SU-DHL-6 (cell line): Measurements from ENCODE around the gene ADAM8.

Source experiments
- EZH2phosphoT487 ChIP-seq: fragments of 200-600 bp; sonication (generic), shearing (Covaris generic); conservative IDR thresholded peaks from 2 replicates; pipeline ENCODE4 v1.6.1; 2018; ENCODE audit warnings: mild to moderate bottlenecking, antibody characterized with exemption, low read length, moderate library complexity, mixed read lengths
- TF ChIP-seq, protein P1 (sequence below): fragments of 200-600 bp; sonication (generic); IDR thresholded peaks from one replicate; pipeline ENCODE4 v1.5.1; 2017; ENCODE audit warnings: antibody characterized with exemption, mild to moderate bottlenecking, low read length, moderate library complexity; ENCODE audit not compliant: insufficient read depth, poor library complexity, severe bottlenecking

DNA sequence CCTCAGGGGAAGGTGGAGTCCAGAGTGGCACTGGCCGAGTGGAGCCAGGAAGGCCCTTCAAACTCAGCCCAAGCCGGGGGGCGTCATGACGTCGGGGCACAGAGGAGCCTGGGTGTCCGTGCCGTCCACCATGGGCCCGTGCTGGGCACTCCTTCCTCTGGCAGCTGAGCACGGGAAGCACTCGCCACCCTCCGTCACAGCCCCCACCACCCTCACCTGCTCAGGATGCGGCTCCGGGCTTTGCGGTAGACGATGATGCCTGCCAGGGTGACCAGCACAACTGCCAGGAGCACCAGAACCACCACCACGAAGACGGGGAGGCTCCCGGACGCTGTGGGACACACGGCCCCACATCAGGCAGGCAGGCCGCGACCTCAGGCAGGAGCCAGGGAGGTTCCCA lies 8.1 kb downstream of the ADAM8 start:
- TF ChIP-seq, protein P1, sequence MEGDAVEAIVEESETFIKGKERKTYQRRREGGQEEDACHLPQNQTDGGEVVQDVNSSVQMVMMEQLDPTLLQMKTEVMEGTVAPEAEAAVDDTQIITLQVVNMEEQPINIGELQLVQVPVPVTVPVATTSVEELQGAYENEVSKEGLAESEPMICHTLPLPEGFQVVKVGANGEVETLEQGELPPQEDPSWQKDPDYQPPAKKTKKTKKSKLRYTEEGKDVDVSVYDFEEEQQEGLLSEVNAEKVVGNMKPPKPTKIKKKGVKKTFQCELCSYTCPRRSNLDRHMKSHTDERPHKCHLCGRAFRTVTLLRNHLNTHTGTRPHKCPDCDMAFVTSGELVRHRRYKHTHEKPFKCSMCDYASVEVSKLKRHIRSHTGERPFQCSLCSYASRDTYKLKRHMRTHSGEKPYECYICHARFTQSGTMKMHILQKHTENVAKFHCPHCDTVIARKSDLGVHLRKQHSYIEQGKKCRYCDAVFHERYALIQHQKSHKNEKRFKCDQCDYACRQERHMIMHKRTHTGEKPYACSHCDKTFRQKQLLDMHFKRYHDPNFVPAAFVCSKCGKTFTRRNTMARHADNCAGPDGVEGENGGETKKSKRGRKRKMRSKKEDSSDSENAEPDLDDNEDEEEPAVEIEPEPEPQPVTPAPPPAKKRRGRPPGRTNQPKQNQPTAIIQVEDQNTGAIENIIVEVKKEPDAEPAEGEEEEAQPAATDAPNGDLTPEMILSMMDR = no peak
- no peak for TF ChIP-seq EZH2phosphoT487
